DOHH2 (cell line): ENCODE measurements around the gene RRP8.

Source experiments
- CTCF ChIP-seq: fragments of 200-600 bp; sonication (generic); IDR thresholded peaks from one replicate; pipeline ENCODE4 v1.5.1; 2014; ENCODE audit warnings: antibody characterized with exemption, mild to moderate bottlenecking, low read depth, low read length; ENCODE audit not compliant: poor library complexity, severe bottlenecking
- EZH2phosphoT487 ChIP-seq: fragments of 200-600 bp; sonication (generic); IDR thresholded peaks from 2 replicates; pipeline ENCODE4 v1.6.1; 2017; ENCODE audit warnings: borderline replicate concordance, mild to moderate bottlenecking, antibody characterized with exemption, low read length, moderate library complexity, mixed read lengths

- TF ChIP-seq CTCF (no peak), EZH2phosphoT487 (no peak)
Observed at GRCh38 chr11:6610591-6610990, 7.2 kb upstream of the RRP8 start.
